Measurements from ENCODE around the gene HVCN1. TPM values are rescaled to one million over a fixed set of nuclear protein-coding genes. Genes with fewer than 3 reads are reported as not detected.
"Not testable (repeated sequence)": the region's sequence is repeated elsewhere in the genome, so short reads cannot be mapped to it uniquely, and the experiment has no call there.

Gene HVCN1
- total RNA-seq (10 to 100 TPM; 46.9 to 71.3 (median 63.7) TPM), polyA plus RNA-seq (100 to 1,000 TPM in 2 of 3 donors, 10 to 100 TPM in 1; 76.5 to 114 (median 106) TPM)
- long read RNA-seq, donor 1, partial matches to known transcripts = 0 of 4 reads
- long read RNA-seq, donor 1, other reads (novel, unspliced or antisense) = 0 of 4 reads
- long read RNA-seq, donor 2, transcript HVCN1-201 (8 exons, 1,634 nt) = major isoform, 12 of 12 reads
- long read RNA-seq, donor 2, partial matches to known transcripts = 0 of 12 reads
- long read RNA-seq, donor 2, other reads (novel, unspliced or antisense) = 0 of 12 reads

GRCh38 chr12:110688446-110689280, at the start of gene HVCN1:
TSS of gene HVCN1 (minus strand) at chr12:110689115. CDS start at chr12:110683245, 5,870 bp downstream.
- Histone ChIP-seq H3K4me1 (peaks cover 12 to 100% (median 64%) of the 10 kb centered on the region in 6 donors), H3K9me3 (no peaks in the 10 kb centered on the region), H3K27ac (peak within 1 kb of the TSS; percentile 69 to 94 (median 84)), H3K27me3 (replicated peaks in 1 of 7) (peaks cover 0 to 11% (median 0%) of the 10 kb centered on the region in 7 donors), H3K4me3 (peak within 1 kb of the TSS; percentile 54 to 85 (median 71)), H3K36me3 (peaks cover 0 to 23% (median 0%) of the 10 kb centered on the region in 6 donors)
- DNase-seq = peak; percentile 93
- TF ChIP-seq, protein P1, sequence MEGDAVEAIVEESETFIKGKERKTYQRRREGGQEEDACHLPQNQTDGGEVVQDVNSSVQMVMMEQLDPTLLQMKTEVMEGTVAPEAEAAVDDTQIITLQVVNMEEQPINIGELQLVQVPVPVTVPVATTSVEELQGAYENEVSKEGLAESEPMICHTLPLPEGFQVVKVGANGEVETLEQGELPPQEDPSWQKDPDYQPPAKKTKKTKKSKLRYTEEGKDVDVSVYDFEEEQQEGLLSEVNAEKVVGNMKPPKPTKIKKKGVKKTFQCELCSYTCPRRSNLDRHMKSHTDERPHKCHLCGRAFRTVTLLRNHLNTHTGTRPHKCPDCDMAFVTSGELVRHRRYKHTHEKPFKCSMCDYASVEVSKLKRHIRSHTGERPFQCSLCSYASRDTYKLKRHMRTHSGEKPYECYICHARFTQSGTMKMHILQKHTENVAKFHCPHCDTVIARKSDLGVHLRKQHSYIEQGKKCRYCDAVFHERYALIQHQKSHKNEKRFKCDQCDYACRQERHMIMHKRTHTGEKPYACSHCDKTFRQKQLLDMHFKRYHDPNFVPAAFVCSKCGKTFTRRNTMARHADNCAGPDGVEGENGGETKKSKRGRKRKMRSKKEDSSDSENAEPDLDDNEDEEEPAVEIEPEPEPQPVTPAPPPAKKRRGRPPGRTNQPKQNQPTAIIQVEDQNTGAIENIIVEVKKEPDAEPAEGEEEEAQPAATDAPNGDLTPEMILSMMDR (IDR thresholded peaks at IDR 0.05 in 8 of 11, conservative IDR thresholded peaks at IDR 0.05 in 3 of 11) = no peak
- peak in 2 of 3 donors; percentile 2 to 42 for TF ChIP-seq POLR2AphosphoS5 (IDR thresholded peaks at IDR 0.05)
- TF ChIP-seq POLR2A (IDR thresholded peaks at IDR 0.05) = peak in 1 of 3 donors; percentile 9
- WGBS, 5 donors = 5 to 33% (median 7%) methylated on average over 2 to 64 of the region's 64 CpGs
- intact Hi-C loops (cut with DNase I; ENCODE audit: low total_unique reads) = no loop called here

DNA sequence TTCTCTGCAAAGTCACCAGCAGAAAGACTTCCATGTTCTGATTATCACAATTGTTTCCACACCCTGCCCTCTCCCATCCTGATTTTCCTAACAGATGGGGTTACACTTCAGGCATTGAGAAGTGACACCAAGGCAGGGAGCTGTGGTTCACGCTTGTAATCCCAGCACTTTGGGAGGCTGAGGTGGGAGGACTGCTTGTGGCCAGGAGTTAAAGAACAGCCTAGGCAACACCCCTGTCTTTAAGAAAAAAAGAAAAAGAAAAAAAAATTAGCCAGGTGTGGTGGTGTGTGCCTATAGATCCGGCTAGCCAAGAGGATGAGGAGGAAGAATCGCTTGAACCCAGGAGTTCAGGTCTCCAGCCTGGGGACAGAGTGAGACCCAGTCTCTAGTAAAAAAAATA, 48.6 kb upstream of the HVCN1 start:
- intact Hi-C loops (cut with DNase I; ENCODE audit: low total_unique reads) = no loop called here
- TF ChIP-seq POLR2AphosphoS5 (IDR thresholded peaks at IDR 0.05) = no peak
- TF ChIP-seq, protein P1 (IDR thresholded peaks at IDR 0.05 in 8 of 11, conservative IDR thresholded peaks at IDR 0.05 in 3 of 11) = no peak
- no peak for TF ChIP-seq POLR2A (IDR thresholded peaks at IDR 0.05)
- WGBS, 5 donors = 66 to 73% (median 71%) methylated on average over 3 of the region's 3 CpGs

DNA sequence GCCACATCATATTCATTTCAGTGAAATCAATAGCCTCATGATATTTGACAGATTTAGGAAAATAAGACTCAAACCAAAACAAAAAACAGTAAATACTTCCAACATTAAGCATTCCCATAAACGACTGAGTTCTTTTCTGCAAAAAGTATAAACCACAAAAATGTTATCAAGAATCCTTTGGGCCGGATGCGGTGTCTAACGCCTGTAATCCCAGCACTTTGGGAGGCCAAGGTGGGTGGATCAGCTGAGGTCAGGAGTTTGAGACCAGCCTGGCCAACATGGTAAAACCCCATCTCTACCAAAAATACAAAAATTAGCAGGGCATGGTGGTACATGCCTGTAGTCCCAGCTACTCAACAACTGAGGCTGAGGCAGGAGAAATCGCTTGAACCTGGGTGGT, 48.1 kb upstream of the HVCN1 start:
- H3K27me3 ChIP-seq (replicated peaks in 1 of 7); intact Hi-C loops (cut with DNase I; ENCODE audit: low total_unique reads); H3K4me3 ChIP-seq; DNase-seq; H3K9me3 ChIP-seq: not testable (repeated sequence)
- Histone ChIP-seq H3K4me1 (peaks cover 53 to 99% (median 92%) of the 10 kb centered on the region in 6 donors), H3K27ac (peak overlapping the region in 2 of 8 donors; percentile 38 to 51), H3K36me3 (peaks cover 0 to 36% (median 7%) of the 10 kb centered on the region in 6 donors)
- WGBS, 5 donors = 59 to 70% (median 67%) methylated on average over 5 of the region's 5 CpGs

More for the DNA sequence above, 48.6 kb upstream of the HVCN1 start:
- Histone ChIP-seq H3K36me3 (peaks cover 0 to 30% (median 5%) of the 10 kb centered on the region in 6 donors), H3K27me3 (replicated peaks in 1 of 7) (no peaks in the 10 kb centered on the region), H3K4me3 (no peak overlapping the region), H3K9me3 (no peaks in the 10 kb centered on the region), H3K4me1 (peaks cover 49 to 93% (median 86%) of the 10 kb centered on the region in 6 donors), H3K27ac (peak overlapping the region in 4 of 8 donors; percentile 2 to 51 (median 22))
- no peak for DNase-seq

GRCh38 chr12:110733900-110734299, 45.0 kb upstream of the HVCN1 start:
- intact Hi-C loops (cut with DNase I; ENCODE audit: low total_unique reads) = no loop called here
- H3K27ac ChIP-seq = peak overlapping the region in 1 of 8 donors; percentile 17
- H3K4me3 ChIP-seq = no peak overlapping the region
- H3K4me1 ChIP-seq = peaks cover 34 to 100% (median 88%) of the 10 kb centered on the region in 6 donors
- TF ChIP-seq POLR2AphosphoS5 (IDR thresholded peaks at IDR 0.05) = no peak
- no peak for TF ChIP-seq POLR2A (IDR thresholded peaks at IDR 0.05)
- TF ChIP-seq, protein P1 (IDR thresholded peaks at IDR 0.05 in 8 of 11, conservative IDR thresholded peaks at IDR 0.05 in 3 of 11) = no peak
- H3K9me3 ChIP-seq = no peaks in the 10 kb centered on the region
- H3K36me3 ChIP-seq = peaks cover 3 to 67% (median 33%) of the 10 kb centered on the region in 6 donors
- WGBS, 5 donors = 74 to 90% (median 77%) methylated on average over 1 of the region's 1 CpG
- no peaks in the 10 kb centered on the region for H3K27me3 ChIP-seq (replicated peaks in 1 of 7)
- no peak for DNase-seq
